Fibroblast of skin of abdomen (primary cell): ENCODE data around the gene GPR137C.
"Not testable (repeated sequence)": the region's sequence is repeated elsewhere in the genome, so short reads cannot be mapped to it uniquely, and the experiment has no call there.

Experiments used
- DNase-seq: peaks from one replicate; pipeline ENCODE4 v3.0.0-alpha.2; 2013

Gene GPR137C

DNA sequence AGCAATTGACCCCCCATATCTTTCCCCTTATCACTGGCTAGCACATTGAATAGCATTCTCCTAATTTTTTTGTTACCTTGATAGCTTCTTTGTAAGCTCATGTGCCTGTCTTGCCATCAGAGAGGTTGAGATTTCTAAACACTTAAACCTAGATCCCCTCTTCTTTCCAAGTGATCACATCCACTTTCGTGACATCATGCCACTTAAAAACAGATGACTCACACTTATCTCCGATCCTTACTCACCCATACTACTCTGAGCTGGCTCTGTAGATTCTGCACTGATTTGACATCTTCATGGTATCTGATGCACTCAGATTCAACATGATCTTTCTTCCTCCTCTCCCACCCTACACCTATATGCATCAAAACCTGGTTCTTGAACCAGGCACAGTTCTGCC lies 10.5 kb downstream of the GPR137C start:
- DNase-seq, result peak; percentile 35

GRCh38 chr14:52568454-52568853 lies 15.8 kb downstream of the GPR137C start:
- not testable (repeated sequence) for DNase-seq

GRCh38 chr14:52575858-52576257 lies 23.2 kb downstream of the GPR137C start:
- no peak for DNase-seq

GRCh38 chr14:52583544-52583943 lies 30.9 kb downstream of the GPR137C start:
- no peak for DNase-seq

DNA sequence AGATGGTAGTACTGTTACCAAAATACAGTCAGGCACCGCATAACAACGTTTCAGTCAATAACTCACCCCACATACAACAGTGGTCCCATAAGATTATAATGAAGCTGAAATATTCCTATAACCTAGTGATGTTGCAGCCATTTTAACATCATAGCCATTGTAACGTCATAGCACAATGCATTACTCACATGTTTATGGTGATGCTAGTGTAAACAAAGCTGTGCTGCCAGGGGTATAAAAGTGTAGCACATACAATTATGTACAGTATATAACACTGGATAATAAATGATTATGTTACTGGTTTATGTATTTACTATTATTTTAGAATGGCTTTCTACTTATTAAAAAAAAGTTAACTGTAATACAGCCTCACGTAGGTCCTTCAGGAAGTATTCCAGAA lies 37.0 kb downstream of the GPR137C start:
- no peak for DNase-seq

DNA sequence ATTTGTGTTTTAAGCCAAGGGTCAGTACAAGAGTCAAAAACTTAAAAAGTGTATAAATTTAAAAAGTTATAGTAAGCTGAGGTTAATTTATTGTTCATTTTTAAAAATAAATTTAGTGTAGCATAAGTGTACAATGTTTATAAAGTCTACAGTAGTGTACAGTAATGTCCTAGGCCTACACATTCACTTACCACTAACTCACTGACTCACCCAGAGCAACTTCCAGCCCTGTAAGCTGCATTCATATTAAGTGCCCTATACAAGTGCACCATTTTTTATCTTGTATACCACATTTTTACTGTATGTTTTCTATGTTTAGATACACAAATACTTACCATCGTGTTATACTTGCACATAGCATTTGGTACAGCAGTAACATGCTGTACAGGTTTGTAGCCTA lies 37.7 kb downstream of the GPR137C start:
- DNase-seq, result no peak

- DNase-seq, result no peak
Observed at GRCh38 chr14:52596320-52596719, 43.7 kb downstream of the GPR137C start.

DNA sequence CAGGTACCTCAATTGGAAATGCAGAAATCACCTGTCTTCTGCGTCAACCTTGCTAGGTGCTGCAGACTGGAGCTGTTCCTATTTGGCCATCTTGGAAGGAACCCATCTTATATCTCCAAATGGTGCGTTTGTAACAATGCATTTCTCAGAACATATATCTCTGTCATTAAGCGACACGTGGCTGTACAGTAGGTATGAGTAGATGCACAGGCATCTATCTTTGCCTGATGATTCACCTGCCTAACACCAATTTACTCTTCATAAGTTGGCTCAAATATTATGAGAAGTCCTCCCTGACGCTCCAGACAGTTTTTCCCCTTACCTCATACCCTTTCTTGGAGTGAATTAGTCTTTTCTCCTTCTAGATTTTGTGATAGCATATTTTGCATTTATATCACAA lies 44.2 kb downstream of the GPR137C start:
- DNase-seq, result no peak

DNA sequence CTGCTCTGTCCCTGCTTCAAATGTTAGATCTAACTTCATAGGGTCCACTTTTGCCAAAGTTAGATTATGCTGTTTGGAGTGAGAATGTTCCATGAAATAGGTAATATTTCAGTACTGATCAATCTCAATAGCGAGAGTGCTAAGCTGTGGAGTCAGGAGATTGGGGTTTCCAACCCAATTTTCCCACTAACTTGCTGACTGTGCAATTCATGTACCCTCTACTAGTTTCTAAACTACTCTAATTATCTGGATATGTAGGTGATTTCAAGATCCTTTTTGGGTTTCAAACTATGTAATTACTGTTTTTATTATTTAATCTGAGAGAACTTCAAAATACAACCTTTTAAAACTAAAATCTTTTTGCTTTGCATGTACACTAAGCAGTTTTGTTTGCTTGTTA lies 45.9 kb downstream of the GPR137C start:
- no peak for DNase-seq

DNA sequence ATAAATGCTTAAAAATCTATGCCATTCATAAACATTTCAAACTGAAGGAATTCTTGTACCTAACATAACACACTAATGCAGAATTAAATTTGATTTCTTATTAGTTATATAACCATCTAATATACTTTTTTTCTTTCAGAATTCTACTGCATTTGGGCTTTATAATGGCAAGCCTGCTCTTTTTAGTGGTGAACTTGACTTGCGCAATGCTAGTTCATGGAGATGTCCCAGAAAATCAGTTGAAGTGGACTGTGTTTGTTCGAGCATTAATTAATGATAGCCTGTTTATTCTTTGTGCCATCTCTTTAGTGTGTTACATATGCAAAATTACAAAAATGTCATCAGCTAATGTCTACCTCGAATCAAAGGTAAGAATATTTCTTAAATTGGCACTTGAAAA lies 47.3 kb downstream of the GPR137C start:
- DNase-seq, result no peak

DNA sequence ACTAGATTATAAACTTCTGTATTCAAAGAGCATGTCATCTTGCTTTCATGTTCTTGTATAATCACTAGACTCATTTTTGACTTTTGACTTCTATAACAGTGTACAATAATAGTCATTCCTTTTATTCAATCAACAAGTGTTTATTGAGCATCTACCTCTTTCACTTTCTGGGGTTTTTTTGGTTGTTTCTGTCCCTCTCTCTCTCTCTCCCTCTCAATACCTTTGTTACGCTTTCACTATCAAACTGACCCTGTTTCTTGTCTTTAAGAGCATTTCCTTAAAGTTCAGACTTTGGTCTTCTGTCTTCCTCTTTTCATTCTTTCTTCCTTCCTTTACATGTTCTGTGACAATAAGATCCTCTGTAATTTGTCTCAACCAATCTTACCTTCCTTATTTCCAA lies 49.5 kb downstream of the GPR137C start:
- no peak for DNase-seq

- no peak for DNase-seq
Observed at GRCh38 chr14:52607061-52607460, 54.4 kb downstream of the GPR137C start.

GRCh38 chr14:52609445-52610044 lies 56.9 kb downstream of the GPR137C start:
- DNase-seq, result no peak

DNA sequence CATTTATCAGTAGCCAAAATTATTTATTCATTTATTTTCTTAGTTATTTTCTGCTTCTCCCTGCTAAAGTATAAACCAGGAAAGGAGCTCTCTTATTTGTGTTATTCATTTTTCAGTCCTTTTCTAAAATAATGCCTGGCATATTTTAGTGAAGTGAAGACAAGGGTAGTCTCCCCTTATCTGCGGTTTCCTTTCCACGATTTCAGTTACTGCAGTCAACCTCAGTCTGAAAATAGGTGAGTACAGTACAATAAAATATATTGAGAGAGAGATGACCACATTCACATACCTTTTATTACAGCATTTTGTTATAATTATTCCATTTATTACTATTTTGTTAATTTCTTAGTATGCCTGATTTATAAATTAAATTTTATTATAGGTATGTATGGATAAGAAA lies 57.6 kb downstream of the GPR137C start:
- no peak for DNase-seq

DNA sequence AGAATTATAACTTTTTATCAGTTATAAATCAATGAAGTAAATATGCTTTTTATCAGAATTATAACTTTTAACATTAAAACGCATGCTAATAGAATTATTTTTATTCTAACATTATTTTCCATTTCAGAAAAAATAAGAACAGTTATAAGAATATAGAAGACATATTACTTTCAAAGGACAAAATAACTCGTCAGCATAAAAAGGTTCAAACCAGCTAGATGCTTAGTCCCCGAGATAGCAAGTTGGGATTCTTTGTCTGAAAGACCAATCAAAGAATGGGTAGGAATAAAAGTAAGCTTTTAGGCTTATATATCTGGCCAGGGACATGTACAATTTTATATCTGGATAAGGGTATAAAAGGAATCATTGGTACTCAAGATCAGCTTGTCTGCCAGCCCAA lies 66.0 kb downstream of the GPR137C start:
- DNase-seq, result no peak

DNA sequence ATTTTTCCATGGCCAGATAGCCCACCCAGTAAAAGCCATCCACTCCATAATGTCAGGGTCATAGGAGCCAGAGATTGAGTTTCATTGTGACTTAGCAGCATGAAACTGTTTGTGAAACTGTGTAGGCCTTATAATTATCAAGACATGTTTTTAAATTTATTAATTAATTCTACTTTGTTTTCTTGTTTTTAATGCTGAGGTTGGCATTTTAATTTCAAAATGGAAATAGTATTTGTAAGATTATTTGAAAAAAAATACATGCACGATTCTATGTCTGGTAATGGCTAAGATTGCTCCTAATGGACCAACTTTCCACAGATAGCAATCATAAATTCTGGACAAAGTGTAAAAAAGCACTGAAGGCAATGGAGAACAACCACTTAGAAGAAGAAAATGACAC lies 67.1 kb downstream of the GPR137C start:
- no peak for DNase-seq

DNA sequence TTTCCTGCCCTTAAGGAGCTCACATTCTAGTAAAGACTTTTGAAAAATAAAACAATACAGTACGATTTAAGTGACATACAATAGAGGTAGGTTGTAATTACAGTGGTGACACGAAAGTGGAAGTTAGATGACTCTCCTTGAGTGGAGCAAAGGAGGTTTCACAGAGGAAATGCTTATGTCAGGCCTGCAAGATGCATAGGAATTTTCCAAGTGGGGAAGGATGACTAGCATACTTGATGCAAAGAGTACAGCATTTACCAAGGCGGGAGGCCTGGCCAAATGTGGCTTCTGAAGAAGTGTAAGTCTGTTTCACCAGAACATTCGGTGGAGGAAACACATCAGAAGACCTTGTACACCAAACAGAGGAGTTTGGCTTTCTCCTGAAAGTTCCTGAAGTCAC lies 87.5 kb downstream of the GPR137C start:
- DNase-seq, result no peak

GRCh38 chr14:52641745-52642144 lies 89.1 kb downstream of the GPR137C start:
- DNase-seq, result no peak

GRCh38 chr14:52649511-52649910 lies 96.9 kb downstream of the GPR137C start:
- no peak for DNase-seq

- DNase-seq, result no peak
Observed at GRCh38 chr14:52650774-52651173, 98.1 kb downstream of the GPR137C start.

- no peak for DNase-seq
Observed at GRCh38 chr14:52656905-52657304, 104.3 kb downstream of the GPR137C start.

GRCh38 chr14:52660325-52660724 lies 107.7 kb downstream of the GPR137C start:
- DNase-seq, result no peak

DNA sequence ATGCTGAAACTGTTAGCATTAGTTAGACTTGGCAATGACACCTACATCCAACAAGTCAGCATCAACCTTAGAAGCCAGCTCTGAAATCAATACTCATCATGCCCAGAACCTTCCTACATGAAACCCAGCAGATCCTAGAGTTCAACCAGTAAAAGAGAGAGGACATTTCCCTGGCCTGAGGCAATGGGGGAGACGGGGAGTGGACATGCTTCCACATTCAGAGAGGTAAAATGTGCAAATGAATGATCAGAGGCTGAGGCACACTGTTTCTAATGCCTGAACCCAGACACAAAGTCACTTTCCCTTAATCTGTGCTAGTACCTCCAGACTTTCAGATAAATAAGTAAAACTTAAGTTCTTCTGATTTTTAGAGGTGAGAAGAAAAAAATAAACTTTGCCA lies 108.2 kb downstream of the GPR137C start:
- no peak for DNase-seq

DNA sequence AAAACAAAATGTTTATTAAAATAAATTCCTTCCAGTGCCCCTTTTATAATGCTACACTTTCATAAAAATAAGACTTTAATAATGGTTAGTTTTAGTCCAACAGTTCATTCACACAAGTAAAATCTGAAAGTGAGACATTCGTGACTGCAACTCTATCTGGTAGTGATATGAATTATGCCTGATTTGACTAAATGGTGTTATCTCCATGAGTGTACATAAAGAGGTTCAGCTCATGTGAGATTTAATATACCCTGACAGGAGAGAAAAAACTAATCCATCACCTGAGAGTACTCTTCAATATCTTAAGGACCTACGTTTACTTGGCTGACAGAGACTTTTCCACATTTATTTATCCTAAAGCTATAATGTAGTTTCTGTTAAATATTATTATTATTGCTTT lies 108.7 kb downstream of the GPR137C start:
- no peak for DNase-seq

GRCh38 chr14:52663850-52664249 lies 111.2 kb downstream of the GPR137C start:
- no peak for DNase-seq
